ENCODE data around the gene SCAF8. TPM values are rescaled to one million over a fixed set of nuclear protein-coding genes. Genes with fewer than 3 reads are reported as not detected.
A peak's percentile ranks its signal among the peaks of the same experiment; 100 is the strongest.

Gene SCAF8
- total RNA-seq, 5 donors from 2014 or later (not counting 1 experiment from before 2014, with no cell fraction given), result 53.1 to 61.1 (median 55.2) TPM

- no peak overlapping the region for H3K27ac ChIP-seq (ENCODE audit: low read length)
- Mint-ChIP-seq H3K36me3 (peaks cover 52% of the 10 kb centered on the region), H3K9me3 (peaks cover 0 to 2% (median 0%) of the 10 kb centered on the region in 3 donors), H3K4me1 (peaks cover 53 to 64% (median 54%) of the 10 kb centered on the region in 3 donors), H3K4me3 (no peak overlapping the region), H3K27ac (peak overlapping the region in 1 of 2 donors; percentile 36), H3K27me3 (no peaks in the 10 kb centered on the region)
- H3K36me3 ChIP-seq (ENCODE audit: control insufficient read depth in 2 of 2, extremely low read depth in 1 of 2, insufficient read depth in 1 of 2, low read length in 1 of 2), result peaks cover 3 to 24% of the 10 kb centered on the region in 2 donors
- H3K4me3 ChIP-seq (ENCODE audit: control insufficient read depth in 1 of 2, extremely low read depth in 1 of 2, low read length in 1 of 2), result no peak overlapping the region
- H3K27me3 ChIP-seq (replicated peaks in 1 of 2; ENCODE audit: control insufficient read depth in 2 of 2, extremely low read depth in 1 of 2, insufficient read depth in 2 of 2, low read length in 1 of 2), result no peaks in the 10 kb centered on the region
- POLR2A ChIA-PET, result no interaction called here
- no peak for DNase-seq
- WGBS (ENCODE audit: insufficient coverage), result no CpG with 5 or more reads among the region's 2 CpGs
- no peaks in the 10 kb centered on the region for H3K9me3 ChIP-seq
- no peak for ATAC-seq (replicated peaks in 1 of 4)
- H3K4me1 ChIP-seq (ENCODE audit: control insufficient read depth in 1 of 2, extremely low read depth in 1 of 2, insufficient read depth in 2 of 2, low read length in 2 of 2), result peaks cover 0 to 7% of the 10 kb centered on the region in 2 experiments
- CTCF ChIA-PET, result interaction anchor here (0.7 to 1.4 kb wide), 2 partner anchors 108 to 479 kb away, joined by 3 read pairs; no protein-coding TSS in a partner anchor
These were observed 50.0 kb downstream of the SCAF8 start for GRCh38 chr6:154783229-154783628.

- H3K9me3 ChIP-seq, result no peaks in the 10 kb centered on the region
- H3K27ac Mint-ChIP-seq, result no peak overlapping the region
- H3K4me1 Mint-ChIP-seq, result peaks cover 51 to 62% (median 53%) of the 10 kb centered on the region in 3 donors
- peaks cover 38% of the 10 kb centered on the region for H3K36me3 Mint-ChIP-seq
- no peaks in the 10 kb centered on the region for H3K27me3 Mint-ChIP-seq
- H3K4me3 Mint-ChIP-seq, result no peak overlapping the region
- H3K9me3 Mint-ChIP-seq, result peaks cover 0 to 2% (median 0%) of the 10 kb centered on the region in 3 donors
- peaks cover 3 to 16% of the 10 kb centered on the region in 2 donors for H3K36me3 ChIP-seq (ENCODE audit: control insufficient read depth in 2 of 2, extremely low read depth in 1 of 2, insufficient read depth in 1 of 2, low read length in 1 of 2)
- no peak for ATAC-seq (replicated peaks in 1 of 4)
- H3K27ac ChIP-seq (ENCODE audit: low read length), result no peak overlapping the region
- DNase-seq, result no peak
- WGBS (ENCODE audit: insufficient coverage), result no CpG with 5 or more reads among the region's 2 CpGs
- CTCF ChIA-PET, result no interaction called here
- H3K27me3 ChIP-seq (replicated peaks in 1 of 2; ENCODE audit: control insufficient read depth in 2 of 2, extremely low read depth in 1 of 2, insufficient read depth in 2 of 2, low read length in 1 of 2), result no peaks in the 10 kb centered on the region
- H3K4me1 ChIP-seq (ENCODE audit: control insufficient read depth in 1 of 2, extremely low read depth in 1 of 2, insufficient read depth in 2 of 2, low read length in 2 of 2), result peaks cover 0 to 7% of the 10 kb centered on the region in 2 experiments
- POLR2A ChIA-PET, result interaction anchor here in 1 of 2 donors (0.6 kb wide), 1 partner anchor 10 kb away, joined by 5 read pairs; no protein-coding TSS in a partner anchor
- H3K4me3 ChIP-seq (ENCODE audit: control insufficient read depth in 1 of 2, extremely low read depth in 1 of 2, low read length in 1 of 2), result no peak overlapping the region
These were observed 51.9 kb downstream of the SCAF8 start for GRCh38 chr6:154785075-154785474.

GRCh38 chr6:154786144-154786868 is 53.1 kb downstream of the SCAF8 start:
- H3K4me3 Mint-ChIP-seq, result no peak overlapping the region

GRCh38 chr6:154791556-154792317 is 58.5 kb downstream of the SCAF8 start:
- H3K9me3 Mint-ChIP-seq, result no peaks in the 10 kb centered on the region
- H3K27ac Mint-ChIP-seq, result no peak overlapping the region
- 50% methylated on average over 2 of the region's 5 CpGs for WGBS (ENCODE audit: insufficient coverage)
- H3K4me3 ChIP-seq (ENCODE audit: control insufficient read depth in 1 of 2, extremely low read depth in 1 of 2, low read length in 1 of 2), result no peak overlapping the region
- POLR2A ChIA-PET, result no interaction called here
- H3K4me1 Mint-ChIP-seq, result peaks cover 10 to 17% (median 17%) of the 10 kb centered on the region in 3 donors
- CTCF ChIA-PET, result no interaction called here
- H3K4me1 ChIP-seq (ENCODE audit: control insufficient read depth in 1 of 2, extremely low read depth in 1 of 2, insufficient read depth in 2 of 2, low read length in 2 of 2), result peaks cover 0 to 2% of the 10 kb centered on the region in 2 experiments
- no peak overlapping the region for H3K27ac ChIP-seq (ENCODE audit: low read length)
- no peak for DNase-seq
- H3K9me3 ChIP-seq, result no peaks in the 10 kb centered on the region
- H3K36me3 ChIP-seq (ENCODE audit: control insufficient read depth in 2 of 2, extremely low read depth in 1 of 2, insufficient read depth in 1 of 2, low read length in 1 of 2), result peaks cover 8 to 27% of the 10 kb centered on the region in 2 donors
- no peak for ATAC-seq (replicated peaks in 1 of 4)
- no peaks in the 10 kb centered on the region for H3K27me3 Mint-ChIP-seq
- no peak overlapping the region for H3K4me3 Mint-ChIP-seq
- peaks cover 48% of the 10 kb centered on the region for H3K36me3 Mint-ChIP-seq
- no peaks in the 10 kb centered on the region for H3K27me3 ChIP-seq (replicated peaks in 1 of 2; ENCODE audit: control insufficient read depth in 2 of 2, extremely low read depth in 1 of 2, insufficient read depth in 2 of 2, low read length in 1 of 2)

More at GRCh38 chr6:154786144-154786868, 53.1 kb downstream of the SCAF8 start:
- no peak overlapping the region for H3K4me3 ChIP-seq (ENCODE audit: control insufficient read depth in 1 of 2, extremely low read depth in 1 of 2, low read length in 1 of 2)
- peaks cover 43 to 56% (median 44%) of the 10 kb centered on the region in 3 donors for H3K4me1 Mint-ChIP-seq
- ATAC-seq (replicated peaks in 1 of 4) (no peak), DNase-seq (no peak)
- peaks cover 32% of the 10 kb centered on the region for H3K36me3 Mint-ChIP-seq
- H3K9me3 ChIP-seq, result no peaks in the 10 kb centered on the region
- no peaks in the 10 kb centered on the region for H3K27me3 ChIP-seq (replicated peaks in 1 of 2; ENCODE audit: control insufficient read depth in 2 of 2, extremely low read depth in 1 of 2, insufficient read depth in 2 of 2, low read length in 1 of 2)
- no peaks in the 10 kb centered on the region for H3K27me3 Mint-ChIP-seq
- H3K27ac ChIP-seq (ENCODE audit: low read length), result no peak overlapping the region
- H3K4me1 ChIP-seq (ENCODE audit: control insufficient read depth in 1 of 2, extremely low read depth in 1 of 2, insufficient read depth in 2 of 2, low read length in 2 of 2), result peaks cover 0 to 7% of the 10 kb centered on the region in 2 experiments
- no peaks in the 10 kb centered on the region for H3K9me3 Mint-ChIP-seq
- WGBS (ENCODE audit: insufficient coverage), result no CpG with 5 or more reads among the region's 9 CpGs
- ChIA-PET CTCF (interaction anchor here in 1 of 2 donors (0.6 kb wide), 1 partner anchor 36 kb away, joined by 3 read pairs; no protein-coding TSS in a partner anchor), POLR2A (no interaction called here)
- peaks cover 2 to 10% of the 10 kb centered on the region in 2 donors for H3K36me3 ChIP-seq (ENCODE audit: control insufficient read depth in 2 of 2, extremely low read depth in 1 of 2, insufficient read depth in 1 of 2, low read length in 1 of 2)
- no peak overlapping the region for H3K27ac Mint-ChIP-seq

GRCh38 chr6:154792325-154792724 is 59.1 kb downstream of the SCAF8 start:
- DNase-seq (no peak), ATAC-seq (replicated peaks in 1 of 4) (no peak)
- Histone ChIP-seq H3K9me3 (no peaks in the 10 kb centered on the region), H3K4me3 (ENCODE audit: control insufficient read depth in 1 of 2, extremely low read depth in 1 of 2, low read length in 1 of 2) (no peak overlapping the region), H3K27ac (ENCODE audit: low read length) (no peak overlapping the region), H3K4me1 (ENCODE audit: control insufficient read depth in 1 of 2, extremely low read depth in 1 of 2, insufficient read depth in 2 of 2, low read length in 2 of 2) (peaks cover 0 to 2% of the 10 kb centered on the region in 2 experiments), H3K27me3 (replicated peaks in 1 of 2; ENCODE audit: control insufficient read depth in 2 of 2, extremely low read depth in 1 of 2, insufficient read depth in 2 of 2, low read length in 1 of 2) (no peaks in the 10 kb centered on the region), H3K36me3 (ENCODE audit: control insufficient read depth in 2 of 2, extremely low read depth in 1 of 2, insufficient read depth in 1 of 2, low read length in 1 of 2) (peaks cover 8 to 28% of the 10 kb centered on the region in 2 donors)
- H3K27ac Mint-ChIP-seq, result no peak overlapping the region
- no peaks in the 10 kb centered on the region for H3K9me3 Mint-ChIP-seq
- POLR2A ChIA-PET, result no interaction called here
- no peaks in the 10 kb centered on the region for H3K27me3 Mint-ChIP-seq
- peaks cover 48% of the 10 kb centered on the region for H3K36me3 Mint-ChIP-seq
- CTCF ChIA-PET, result no interaction called here
- H3K4me1 Mint-ChIP-seq, result peaks cover 10 to 15% (median 12%) of the 10 kb centered on the region in 3 donors
- no peak overlapping the region for H3K4me3 Mint-ChIP-seq
- no CpG with 5 or more reads among the region's 4 CpGs for WGBS (ENCODE audit: insufficient coverage)

- DNase-seq, result no peak
- no peak overlapping the region for H3K27ac Mint-ChIP-seq
- ATAC-seq (replicated peaks in 1 of 4), result no peak
- ChIA-PET CTCF (no interaction called here), POLR2A (no interaction called here)
- Histone ChIP-seq H3K9me3 (no peaks in the 10 kb centered on the region), H3K4me1 (ENCODE audit: control insufficient read depth in 1 of 2, extremely low read depth in 1 of 2, insufficient read depth in 2 of 2, low read length in 2 of 2) (peaks cover 0 to 2% of the 10 kb centered on the region in 2 experiments), H3K4me3 (ENCODE audit: control insufficient read depth in 1 of 2, extremely low read depth in 1 of 2, low read length in 1 of 2) (no peak overlapping the region), H3K36me3 (ENCODE audit: control insufficient read depth in 2 of 2, extremely low read depth in 1 of 2, insufficient read depth in 1 of 2, low read length in 1 of 2) (peaks cover 8 to 27% of the 10 kb centered on the region in 2 donors), H3K27me3 (replicated peaks in 1 of 2; ENCODE audit: control insufficient read depth in 2 of 2, extremely low read depth in 1 of 2, insufficient read depth in 2 of 2, low read length in 1 of 2) (no peaks in the 10 kb centered on the region), H3K27ac (ENCODE audit: low read length) (no peak overlapping the region)
- H3K9me3 Mint-ChIP-seq, result no peaks in the 10 kb centered on the region
- H3K4me1 Mint-ChIP-seq, result peaks cover 11 to 15% (median 14%) of the 10 kb centered on the region in 3 donors
- H3K4me3 Mint-ChIP-seq, result no peak overlapping the region
- no CpG with 5 or more reads among the region's 3 CpGs for WGBS (ENCODE audit: insufficient coverage)
- no peaks in the 10 kb centered on the region for H3K27me3 Mint-ChIP-seq
- H3K36me3 Mint-ChIP-seq, result peaks cover 48% of the 10 kb centered on the region
These were observed 59.5 kb downstream of the SCAF8 start for GRCh38 chr6:154792761-154793160.
